GM12878 (cell line): ENCODE results near the gene USP28.

Experiments used
- CHD4 ChIP-seq: fragments of 200-600 bp; sonication (generic); IDR thresholded peaks from 2 replicates; pipeline ENCODE4 v1.6.1; 2016; ENCODE audit warnings: mild to moderate bottlenecking
- CTCF ChIP-seq, 3 experiments: IDR thresholded peaks in 2 of 3; conservative IDR thresholded peaks in 1 of 3; 2 replicates each; pipeline ENCODE4 v1.5.1; 2011; ENCODE audit warnings: low read depth in 3 of 3, low read length in 3 of 3, mild to moderate bottlenecking in 3 of 3, control low read depth in 2 of 3, moderate library complexity in 2 of 3, inconsistent platforms in 1 of 3, mixed read lengths in 1 of 3; ENCODE audit not compliant: control insufficient read depth in 2 of 3, insufficient read depth in 1 of 3; ENCODE audit errors: extremely low read depth in 1 of 3
- EP300 ChIP-seq, 2 experiments: fragments of 150-350 bp in 1 of 2; IDR thresholded peaks; 2 replicates each; pipeline ENCODE4 v1.6.1; 2011 to 2012; ENCODE audit warnings: low read depth in 2 of 2, low read length in 2 of 2, borderline replicate concordance in 1 of 2, improper control_type of control experiment in 1 of 2, inconsistent platforms in 1 of 2; ENCODE audit not compliant: control insufficient read depth in 1 of 2
- EZH2 ChIP-seq: IDR thresholded peaks from 2 replicates; pipeline ENCODE4 v1.6.1; 2012; ENCODE audit warnings: low read depth, mild to moderate bottlenecking, control low read depth, inconsistent platforms, low read length, borderline replicate concordance; ENCODE audit not compliant: control insufficient read depth
- PBX3 ChIP-seq: IDR thresholded peaks from 2 replicates; pipeline ENCODE4 v1.6.1; 2011; ENCODE audit warnings: mild to moderate bottlenecking, low read depth, low read length, moderate library complexity; ENCODE audit not compliant: insufficient replicate concordance
- SUPT20H ChIP-seq: IDR thresholded peaks from 2 replicates; pipeline ENCODE4 v1.6.1; 2011; ENCODE audit warnings: low read depth, mild to moderate bottlenecking, low read length, moderate library complexity, borderline replicate concordance; ENCODE audit not compliant: control insufficient read depth
- USF2 ChIP-seq: IDR thresholded peaks from 2 replicates; pipeline ENCODE4 v1.6.1; 2011; ENCODE audit warnings: low read depth, low read length, improper control_type of control experiment, borderline replicate concordance
- ZNF274 ChIP-seq: IDR thresholded peaks from one replicate; pipeline ENCODE4 v1.8.0; 2011; ENCODE audit not compliant: insufficient read length, insufficient read depth
- ZZZ3 ChIP-seq: IDR thresholded peaks from 2 replicates; pipeline ENCODE4 v1.6.1; 2011; ENCODE audit warnings: low read depth; ENCODE audit not compliant: control insufficient read depth, insufficient read length

- TF ChIP-seq CTCF (IDR thresholded peaks at IDR 0.05 in 2 of 3, conservative IDR thresholded peaks at IDR 0.05 in 1 of 3; ENCODE audit: control insufficient read depth in 2 of 3, extremely low read depth in 1 of 3, insufficient read depth in 1 of 3, low read depth in 3 of 3, low read length in 3 of 3) (no peak), EZH2 (no peak), SUPT20H (no peak), ZZZ3 (no peak), PBX3 (no peak), USF2 (no peak), EP300 (IDR thresholded peaks at IDR 0.05; ENCODE audit: borderline replicate concordance in 1 of 2, control insufficient read depth in 1 of 2, low read depth in 2 of 2, low read length in 2 of 2) (no peak), ZNF274 (no peak), CHD4 (no peak)
These were observed 25.2 kb downstream of the USP28 start for GRCh38 chr11:113850188-113850587.
